Activated CD4-positive, alpha-beta T cell treated with anti-CD3 and anti-CD28 coated beads, Interleukin-2, amount 50 U/mL, for 48 hours (primary cell): ENCODE data around the gene KRTAP5-6.
A peak's percentile ranks its signal among the peaks of the same experiment; 100 is the strongest.
"Not testable (repeated sequence)": the region's sequence is repeated elsewhere in the genome, so short reads cannot be mapped to it uniquely, and the experiment has no call there.

ENCODE experiments used
- DNase-seq, 2 experiments: peaks; one replicate each; pipeline ENCODE4 v3.0.0-alpha.2; 2020

The KRTAP5-6 gene

GRCh38 chr11:1683904-1684572, 13.0 kb upstream of the KRTAP5-6 start:
- DNase-seq: not testable (repeated sequence)

GRCh38 chr11:1684886-1685874, 11.8 kb upstream of the KRTAP5-6 start:
- not testable (repeated sequence) for DNase-seq

GRCh38 chr11:1686220-1686619, 10.8 kb upstream of the KRTAP5-6 start:
- DNase-seq: not testable (repeated sequence)

GRCh38 chr11:1688336-1688947, 8.6 kb upstream of the KRTAP5-6 start:
- peak in 1 of 2 experiments; percentile 13 for DNase-seq

GRCh38 chr11:1689250-1690166, 7.5 kb upstream of the KRTAP5-6 start:
- DNase-seq: not testable (repeated sequence)

- no peak for DNase-seq
Measured at GRCh38 chr11:1690167-1691025, 6.6 kb upstream of the KRTAP5-6 start.

GRCh38 chr11:1691026-1691877, 5.7 kb upstream of the KRTAP5-6 start:
- no peak for DNase-seq

GRCh38 chr11:1691878-1692707, 4.9 kb upstream of the KRTAP5-6 start:
- DNase-seq: no peak

- no peak for DNase-seq
Measured at GRCh38 chr11:1692708-1693326, 4.2 kb upstream of the KRTAP5-6 start.

- DNase-seq: peak; percentile 80 to 83
Measured at GRCh38 chr11:1693327-1694063, 3.5 kb upstream of the KRTAP5-6 start.

- peak; percentile 86 to 87 for DNase-seq
Measured at GRCh38 chr11:1694064-1694845, 2.7 kb upstream of the KRTAP5-6 start.

- no peak for DNase-seq
Measured at GRCh38 chr11:1694846-1695547, 2.0 kb upstream of the KRTAP5-6 start.

- no peak for DNase-seq
Measured at GRCh38 chr11:1695548-1696108, 1.4 kb upstream of the KRTAP5-6 start.

GRCh38 chr11:1699771-1700170, 2.8 kb downstream of the KRTAP5-6 start:
- DNase-seq: no peak

- peak in 1 of 2 experiments; percentile 18 for DNase-seq
Measured at GRCh38 chr11:1701091-1701807, 4.3 kb downstream of the KRTAP5-6 start.

- no peak for DNase-seq
Measured at GRCh38 chr11:1702506-1702905, 5.5 kb downstream of the KRTAP5-6 start.
